Mesendoderm (in vitro differentiated cells): ENCODE data around the gene NXPH4.
A peak's percentile ranks its signal among the peaks of the same experiment; 100 is the strongest.

Experiments used
- DNase-seq: peaks from one replicate; pipeline ENCODE4 v3.0.0; 2013
- H2AK5ac ChIP-seq: 2 replicates; pipeline ENCODE4 v1.6.1; 2013; ENCODE audit warnings: low read length, inconsistent platforms
- H2BK120ac ChIP-seq: 2 replicates; pipeline ENCODE4 v1.6.1; 2013; ENCODE audit warnings: low read depth, mild to moderate bottlenecking, low read length, moderate library complexity, mixed read lengths
- H2BK15ac ChIP-seq: replicated peaks from 2 replicates; pipeline ENCODE4 v1.6.1; 2013; ENCODE audit warnings: low read depth, mild to moderate bottlenecking, moderate library complexity
- H2BK5ac ChIP-seq: 2 replicates; pipeline ENCODE4 v1.6.1; 2013; ENCODE audit warnings: low read length, inconsistent platforms
- H3K18ac ChIP-seq: 2 replicates; pipeline ENCODE4 v1.6.1; 2013; ENCODE audit warnings: mild to moderate bottlenecking, low read length, mixed read lengths
- H3K23ac ChIP-seq: one replicate; pipeline ENCODE4 v1.6.1; 2013; ENCODE audit warnings: low read length
- H3K27ac ChIP-seq: 2 replicates; pipeline ENCODE4 v1.5.1; 2013; ENCODE audit warnings: low read depth, mild to moderate bottlenecking, inconsistent platforms, low read length, moderate library complexity
- H3K27me3 ChIP-seq: 2 replicates; pipeline ENCODE4 v1.6.1; 2013; ENCODE audit warnings: low read length, control low read depth, mild to moderate bottlenecking, inconsistent platforms; ENCODE audit not compliant: insufficient read depth, poor library complexity
- H3K36me3 ChIP-seq: 2 replicates; pipeline ENCODE4 v1.6.1; 2013; ENCODE audit warnings: low read length, inconsistent platforms; ENCODE audit not compliant: control insufficient read depth, insufficient read depth
- H3K4ac ChIP-seq: one replicate; pipeline ENCODE4 v1.6.1; 2013; ENCODE audit warnings: low read depth, mild to moderate bottlenecking, low read length, moderate library complexity
- H3K4me1 ChIP-seq: 2 replicates; pipeline ENCODE4 v1.6.1; 2013; ENCODE audit warnings: low read depth, low read length, inconsistent platforms; ENCODE audit not compliant: control insufficient read depth
- H3K4me2 ChIP-seq: 2 replicates; pipeline ENCODE4 v1.6.1; 2013; ENCODE audit warnings: low read length
- H3K4me3 ChIP-seq: 2 replicates; pipeline ENCODE4 v1.5.1; 2013; ENCODE audit warnings: mild to moderate bottlenecking, low read length
- H3K56ac ChIP-seq: one replicate; pipeline ENCODE4 v1.6.1; 2013; ENCODE audit warnings: low read length
- H3K79me1 ChIP-seq: 2 replicates; pipeline ENCODE4 v1.6.1; 2013; ENCODE audit warnings: low read length, inconsistent platforms
- H3K79me2 ChIP-seq: 2 replicates; pipeline ENCODE4 v1.6.1; 2013; ENCODE audit warnings: mild to moderate bottlenecking, low read length; ENCODE audit not compliant: control insufficient read depth, insufficient read depth
- H3K9ac ChIP-seq: 2 replicates; pipeline ENCODE4 v1.6.1; 2013; ENCODE audit warnings: low read length, inconsistent platforms
- H4K5ac ChIP-seq: one replicate; pipeline ENCODE4 v1.6.1; 2013; ENCODE audit warnings: low read length
- H4K8ac ChIP-seq: one replicate; pipeline ENCODE4 v1.6.1; 2013; ENCODE audit warnings: low read depth, mild to moderate bottlenecking, control low read depth, low read length, moderate library complexity
- WGBS: extraction: QIAGEN DNeasy Blood & Tissue Kit; methylation state at CpG from one replicate; pipeline ENCODE4 v1.1.7; 2013; ENCODE audit warnings: low lambda C conversion rate, missing lambda C conversion rate; ENCODE audit not compliant: insufficient coverage; ENCODE audit errors: extremely low coverage; 5-methylcytosine and 5-hydroxymethylcytosine counted together

Gene NXPH4

DNA sequence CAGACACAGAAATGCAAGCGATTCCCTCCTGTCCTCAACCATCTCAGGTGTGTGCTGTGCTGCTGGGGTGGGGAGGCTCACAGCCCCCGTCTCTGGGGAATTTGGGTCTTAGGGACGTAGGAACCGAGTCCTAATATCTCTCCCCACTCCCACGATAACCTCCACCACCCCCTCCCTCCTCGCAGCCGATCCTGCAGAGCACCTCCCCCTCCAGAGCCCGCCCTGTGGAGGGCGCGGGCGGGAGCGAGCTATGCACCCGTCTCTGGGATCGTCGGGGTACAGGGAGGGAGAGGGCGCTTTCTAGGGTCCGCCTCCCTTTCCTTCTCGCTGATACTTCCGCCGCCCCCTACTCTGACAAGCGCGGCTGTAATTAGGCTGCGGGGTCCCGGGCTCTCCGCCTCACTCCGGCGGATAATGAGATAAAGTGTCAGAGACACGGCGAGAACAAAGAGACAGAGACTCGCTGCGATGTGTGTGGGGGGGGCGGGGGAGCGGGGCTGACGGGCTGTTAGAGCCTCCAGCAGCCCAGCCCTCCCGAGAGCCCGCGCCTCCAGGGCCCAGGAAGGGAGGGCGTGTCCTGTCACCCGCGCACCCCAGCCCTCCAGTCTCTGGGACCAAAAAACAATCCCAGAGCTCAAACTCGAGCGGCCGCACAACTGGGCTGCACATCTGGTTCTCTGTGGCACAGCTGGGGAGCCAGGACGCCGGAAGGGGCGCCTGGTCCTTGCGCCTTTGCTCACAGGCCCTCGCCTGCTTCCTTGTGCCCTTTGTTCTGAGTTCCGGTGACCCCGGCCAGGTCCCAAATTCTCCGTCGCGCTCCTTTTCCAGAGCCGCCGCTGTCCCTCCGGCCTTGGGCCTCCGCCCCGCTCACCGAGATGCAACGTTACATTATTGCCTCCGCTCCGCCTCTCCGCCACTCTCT lies 21.6 kb downstream of the NXPH4 start:
- Histone ChIP-seq H3K4ac (no peak overlapping the region), H3K27me3 (peaks cover 43% of the 10 kb centered on the region), H3K56ac (peak overlapping the region; percentile 83), H2BK5ac (no peak overlapping the region), H3K79me2 (no peaks in the 10 kb centered on the region), H3K4me1 (peaks cover 5% of the 10 kb centered on the region), H3K18ac (no peak overlapping the region), H2AK5ac (no peak overlapping the region), H3K23ac (peak overlapping the region; percentile 97), H3K79me1 (no peaks in the 10 kb centered on the region), H4K8ac (no peak overlapping the region), H3K9ac (peak overlapping the region; percentile 66), H4K5ac (no peak overlapping the region), H3K27ac (no peak overlapping the region), H2BK15ac (no peak overlapping the region), H3K4me2 (peak overlapping the region; percentile 63), H3K36me3 (peaks cover 7% of the 10 kb centered on the region), H3K4me3 (peak overlapping the region; percentile 4), H2BK120ac (no peak overlapping the region)
- WGBS, result no CpG with 5 or more reads among the region's 63 CpGs
- DNase-seq, result peak; percentile 50

- H3K56ac ChIP-seq, result peak overlapping the region; percentile 83
- H3K79me1 ChIP-seq, result no peaks in the 10 kb centered on the region
- H3K27ac ChIP-seq, result no peak overlapping the region
- no peak overlapping the region for H2BK5ac ChIP-seq
- H3K9ac ChIP-seq, result peak overlapping the region; percentile 66
- H4K8ac ChIP-seq, result no peak overlapping the region
- H3K4me3 ChIP-seq, result peak overlapping the region; percentile 4
- no peak overlapping the region for H2AK5ac ChIP-seq
- H3K4me1 ChIP-seq, result peaks cover 5% of the 10 kb centered on the region
- H3K27me3 ChIP-seq, result peaks cover 43% of the 10 kb centered on the region
- WGBS, result no CpG with 5 or more reads among the region's 47 CpGs
- no peak overlapping the region for H2BK120ac ChIP-seq
- H3K4me2 ChIP-seq, result peak overlapping the region; percentile 63
- no peak overlapping the region for H3K18ac ChIP-seq
- no peak overlapping the region for H3K4ac ChIP-seq
- H3K36me3 ChIP-seq, result peaks cover under 1% of the 10 kb centered on the region
- peak; percentile 90 for DNase-seq
- no peaks in the 10 kb centered on the region for H3K79me2 ChIP-seq
- H4K5ac ChIP-seq, result no peak overlapping the region
- peak overlapping the region; percentile 97 for H3K23ac ChIP-seq
- no peak overlapping the region for H2BK15ac ChIP-seq
These were observed 22.4 kb downstream of the NXPH4 start for GRCh38 chr12:57238854-57239554.

GRCh38 chr12:57239587-57240065 lies 23.0 kb downstream of the NXPH4 start:
- H3K9ac ChIP-seq, result peak overlapping the region; percentile 60
- no peak overlapping the region for H2BK15ac ChIP-seq
- no peak overlapping the region for H3K27ac ChIP-seq
- WGBS, result no CpG with 5 or more reads among the region's 14 CpGs
- no peak overlapping the region for H2AK5ac ChIP-seq
- peak overlapping the region; percentile 81 for H3K56ac ChIP-seq
- peak overlapping the region; percentile 32 for H3K4me2 ChIP-seq
- no peak overlapping the region for H4K8ac ChIP-seq
- no peaks in the 10 kb centered on the region for H3K79me1 ChIP-seq
- no peak overlapping the region for H3K23ac ChIP-seq
- no peak overlapping the region for H2BK5ac ChIP-seq
- H2BK120ac ChIP-seq, result no peak overlapping the region
- H3K79me2 ChIP-seq, result no peaks in the 10 kb centered on the region
- H3K4ac ChIP-seq, result peak overlapping the region; percentile 36
- no peak overlapping the region for H4K5ac ChIP-seq
- H3K4me1 ChIP-seq, result peaks cover 5% of the 10 kb centered on the region
- peak overlapping the region; percentile 42 for H3K18ac ChIP-seq
- peak; percentile 37 for DNase-seq
- peaks cover 43% of the 10 kb centered on the region for H3K27me3 ChIP-seq
- H3K4me3 ChIP-seq, result no peak overlapping the region
- no peaks in the 10 kb centered on the region for H3K36me3 ChIP-seq

DNA sequence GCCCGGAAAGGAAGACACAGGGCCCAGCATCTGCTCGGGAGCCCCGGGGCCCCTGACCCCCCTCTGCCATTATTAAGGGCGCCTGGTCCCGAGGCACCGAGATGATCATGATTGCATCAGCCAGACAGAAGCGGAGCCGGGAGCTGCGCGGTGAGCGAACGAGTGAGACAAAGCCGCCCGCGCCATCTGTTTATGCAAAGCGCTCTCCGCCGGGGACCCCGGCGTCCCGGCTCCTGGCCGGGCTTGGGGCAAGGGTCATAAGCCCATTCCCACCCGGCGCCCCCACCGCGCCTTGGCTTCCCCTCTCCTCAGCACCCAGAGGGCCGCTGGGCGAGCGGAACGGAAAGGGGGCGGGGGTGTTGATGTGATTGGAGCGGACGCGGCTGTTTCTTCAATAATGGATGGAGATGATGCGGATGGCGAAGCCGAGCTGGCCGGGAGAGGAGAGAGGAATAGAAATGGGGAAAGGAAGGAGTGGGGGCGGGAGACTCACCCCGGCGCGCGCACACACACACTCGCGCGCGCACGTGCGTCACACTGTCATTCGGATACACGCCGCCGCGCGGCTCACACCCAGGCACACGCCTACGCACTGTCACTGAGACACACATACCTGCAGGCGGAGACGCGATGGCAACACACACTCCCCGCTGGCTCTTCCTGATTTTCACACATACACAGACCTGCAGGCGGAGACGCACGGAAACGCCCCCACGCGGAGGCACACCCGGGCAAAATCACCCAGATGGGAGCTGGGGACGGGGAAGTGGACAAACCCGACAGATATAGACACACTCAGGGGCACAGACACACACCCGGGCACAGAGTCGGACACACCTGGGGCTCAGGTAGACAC lies 23.7 kb downstream of the NXPH4 start:
- H3K23ac ChIP-seq, result no peak overlapping the region
- no peak overlapping the region for H2BK5ac ChIP-seq
- H4K5ac ChIP-seq, result no peak overlapping the region
- H3K4me1 ChIP-seq, result peaks cover 5% of the 10 kb centered on the region
- peak overlapping the region; percentile 42 for H3K18ac ChIP-seq
- H3K79me1 ChIP-seq, result no peaks in the 10 kb centered on the region
- H2BK120ac ChIP-seq, result no peak overlapping the region
- H3K4ac ChIP-seq, result peak overlapping the region; percentile 36
- H3K9ac ChIP-seq, result peak overlapping the region; percentile 60
- peak overlapping the region; percentile 32 for H3K4me2 ChIP-seq
- H3K56ac ChIP-seq, result peak overlapping the region; percentile 81
- H3K4me3 ChIP-seq, result peak overlapping the region; percentile 3
- H2AK5ac ChIP-seq, result no peak overlapping the region
- no peak overlapping the region for H2BK15ac ChIP-seq
- no CpG with 5 or more reads among the region's 72 CpGs for WGBS
- no peak overlapping the region for H3K27ac ChIP-seq
- peak; percentile 67 for DNase-seq
- H3K79me2 ChIP-seq, result no peaks in the 10 kb centered on the region
- no peak overlapping the region for H4K8ac ChIP-seq
- peaks cover 43% of the 10 kb centered on the region for H3K27me3 ChIP-seq
- H3K36me3 ChIP-seq, result no peaks in the 10 kb centered on the region

DNA sequence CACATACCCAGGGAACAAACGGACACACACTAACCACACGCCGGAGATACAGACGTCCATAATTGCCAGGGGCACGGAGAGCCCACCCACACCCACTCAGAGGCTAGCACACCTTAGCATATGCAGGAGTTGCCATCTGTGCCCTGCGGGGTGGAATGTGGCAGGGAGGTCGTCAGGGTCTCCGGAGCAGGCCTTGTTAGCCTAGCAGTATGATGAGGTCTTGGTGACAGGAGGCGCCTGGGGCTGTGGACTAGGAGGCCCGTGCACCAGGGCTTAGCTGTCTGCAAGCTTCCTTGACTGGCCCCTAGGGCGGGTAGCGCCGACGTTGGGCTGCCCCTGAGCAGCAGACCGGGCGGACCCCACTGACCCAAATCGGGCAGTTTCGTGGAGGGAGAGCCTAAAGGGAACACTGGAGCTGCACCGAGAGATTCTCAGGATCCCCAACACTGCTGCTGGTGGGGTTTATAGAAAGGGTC lies 24.4 kb downstream of the NXPH4 start:
- no peak overlapping the region for H2BK120ac ChIP-seq
- no peaks in the 10 kb centered on the region for H3K79me2 ChIP-seq
- H3K27ac ChIP-seq, result no peak overlapping the region
- H2BK5ac ChIP-seq, result no peak overlapping the region
- peaks cover 40% of the 10 kb centered on the region for H3K27me3 ChIP-seq
- WGBS, result no CpG with 5 or more reads among the region's 19 CpGs
- no peak overlapping the region for H2AK5ac ChIP-seq
- H3K36me3 ChIP-seq, result no peaks in the 10 kb centered on the region
- H3K56ac ChIP-seq, result peak overlapping the region; percentile 22
- H3K4me3 ChIP-seq, result no peak overlapping the region
- peaks cover 5% of the 10 kb centered on the region for H3K4me1 ChIP-seq
- H3K4me2 ChIP-seq, result no peak overlapping the region
- no peak overlapping the region for H3K9ac ChIP-seq
- no peak overlapping the region for H4K5ac ChIP-seq
- no peak overlapping the region for H3K4ac ChIP-seq
- H2BK15ac ChIP-seq, result no peak overlapping the region
- no peak overlapping the region for H4K8ac ChIP-seq
- H3K79me1 ChIP-seq, result no peaks in the 10 kb centered on the region
- peak; percentile 86 for DNase-seq
- H3K18ac ChIP-seq, result no peak overlapping the region
- peak overlapping the region; percentile 36 for H3K23ac ChIP-seq
